Neural cell (in vitro differentiated cells): ENCODE data around the gene CLEC4M. TPM values are rescaled to one million over a fixed set of nuclear protein-coding genes. Genes with fewer than 3 reads are reported as not detected.
"Not testable (repeated sequence)": the region's sequence is repeated elsewhere in the genome, so short reads cannot be mapped to it uniquely, and the experiment has no call there.

Experiments used
- H2AFZ ChIP-seq: fragments of 200-600, 300-800 bp; sonication (generic), shearing (Covaris generic); 2 replicates; pipeline ENCODE4 v1.6.0; 2014; ENCODE audit warnings: low read depth, mild to moderate bottlenecking, antibody characterized with exemption, low read length, moderate library complexity
- H3F3A ChIP-seq: fragments of 200-600 bp; shearing (Covaris generic); 2 replicates; pipeline ENCODE4 v1.6.1; 2016; ENCODE audit warnings: mild to moderate bottlenecking, moderate library complexity, mixed read lengths, antibody characterized with exemption, low read length; ENCODE audit not compliant: insufficient read depth, poor library complexity, severe bottlenecking
- H3K27ac ChIP-seq: fragments of 200-600, 300-800 bp; sonication (generic), shearing (Covaris generic); 2 replicates; pipeline ENCODE4 v1.5.1; 2014; ENCODE audit warnings: mild to moderate bottlenecking, low read length, moderate library complexity
- H3K27me3 ChIP-seq: fragments of 300-800, 200-600 bp; sonication (generic), shearing (Covaris generic); 2 replicates; pipeline ENCODE4 v1.6.0; 2014; ENCODE audit warnings: mild to moderate bottlenecking, low read depth, low read length, moderate library complexity; ENCODE audit not compliant: insufficient read depth
- H3K36me3 ChIP-seq: fragments of 300-800, 200-600 bp; sonication (generic), shearing (Covaris generic); 2 replicates; pipeline ENCODE4 v1.5.1; 2014; ENCODE audit warnings: mild to moderate bottlenecking, antibody characterized with exemption, low read length, moderate library complexity; ENCODE audit not compliant: insufficient read depth
- H3K4me2 ChIP-seq: fragments of 300-800, 200-600 bp; sonication (generic), shearing (Covaris generic); 2 replicates; pipeline ENCODE4 v1.6.0; 2014; ENCODE audit warnings: mild to moderate bottlenecking, low read length
- H3K4me3 ChIP-seq: fragments of 300-800, 200-600 bp; sonication (generic), shearing (Covaris generic); 2 replicates; pipeline ENCODE4 v1.5.1; 2014; ENCODE audit warnings: mild to moderate bottlenecking, low read length, moderate library complexity
- H3K79me2 ChIP-seq: fragments of 200-600 bp; shearing (Covaris generic); replicated peaks from 2 replicates; pipeline ENCODE4 v1.6.0; 2014; ENCODE audit warnings: mild to moderate bottlenecking, low read length, moderate library complexity; ENCODE audit not compliant: insufficient read depth
- H3K9ac ChIP-seq: fragments of 300-800, 200-600 bp; sonication (generic), shearing (Covaris generic); 2 replicates; pipeline ENCODE4 v1.6.1; 2016; ENCODE audit warnings: mild to moderate bottlenecking, low read length, mixed read lengths
- H3K9me2 ChIP-seq: fragments of 200-600 bp; shearing (Covaris generic); 2 replicates; pipeline ENCODE4 v1.6.1; 2016; ENCODE audit warnings: mild to moderate bottlenecking, low read length, mixed read lengths; ENCODE audit not compliant: insufficient read depth
- H3K9me3 ChIP-seq: fragments of 200-600, 300-800 bp; sonication (generic), shearing (Covaris generic); 2 replicates; pipeline ENCODE4 v1.6.1; 2016; ENCODE audit warnings: mild to moderate bottlenecking, mixed run types, low read length, moderate library complexity, mixed read lengths
- H4K20me1 ChIP-seq: fragments of 200-600 bp; shearing (Covaris generic); 2 replicates; pipeline ENCODE4 v1.6.1; 2016; ENCODE audit warnings: mild to moderate bottlenecking, mixed run types; ENCODE audit not compliant: insufficient read depth
- EP300 ChIP-seq: fragments of 450-650 bp; conservative IDR thresholded peaks from 2 replicates; pipeline ENCODE4 v1.6.1; 2014; ENCODE audit warnings: antibody characterized with exemption, mild to moderate bottlenecking, moderate library complexity; ENCODE audit not compliant: poor library complexity, severe bottlenecking
- EZH2 ChIP-seq: fragments of 200-600, 300-800 bp; shearing (Covaris generic), sonication (generic); IDR thresholded peaks from 2 replicates; pipeline ENCODE4 v1.6.1; 2014; ENCODE audit warnings: antibody characterized with exemption, low read length, borderline replicate concordance, mild to moderate bottlenecking; ENCODE audit not compliant: insufficient read depth, poor library complexity, severe bottlenecking
- MXI1 ChIP-seq: fragments of 450-650 bp; conservative IDR thresholded peaks from 2 replicates; pipeline ENCODE4 v1.6.1; 2014; ENCODE audit warnings: antibody characterized with exemption, mild to moderate bottlenecking; ENCODE audit not compliant: poor library complexity, severe bottlenecking
- POLR2AphosphoS5 ChIP-seq: IDR thresholded peaks from 2 replicates; pipeline ENCODE4 v1.6.1; 2012
- RAD21 ChIP-seq: fragments of 450-650 bp; conservative IDR thresholded peaks from 2 replicates; pipeline ENCODE4 v1.6.1; 2014; ENCODE audit warnings: antibody characterized with exemption, mild to moderate bottlenecking, moderate library complexity
- SMC3 ChIP-seq: fragments of 450-650 bp; conservative IDR thresholded peaks from 2 replicates; pipeline ENCODE4 v1.6.1; 2014; ENCODE audit warnings: antibody characterized with exemption, mild to moderate bottlenecking, moderate library complexity; ENCODE audit not compliant: poor library complexity
- TAF1 ChIP-seq: IDR thresholded peaks from 2 replicates; pipeline ENCODE4 v1.6.1; 2012; ENCODE audit warnings: low read depth
- polyA plus RNA-seq: library from polyadenylated mRNA; depleted of rRNA; stranded (reverse); fragments of >200 nt; gene quantifications from 2 replicates; pipeline ENCODE4 v1.2.3, GENCODE V29; 2014
- TF ChIP-seq, protein P1 (sequence below): IDR thresholded peaks from 2 replicates; pipeline ENCODE4 v1.6.1; 2012; ENCODE audit warnings: borderline replicate concordance
- TF ChIP-seq, protein P2 (sequence below): fragments of 450-650 bp; IDR thresholded peaks from 2 replicates; pipeline ENCODE4 v1.5.1; 2014; ENCODE audit warnings: antibody characterized with exemption, mild to moderate bottlenecking, moderate library complexity; ENCODE audit not compliant: poor library complexity, severe bottlenecking

The CLEC4M gene
- polyA plus RNA-seq, 1 donor from 2014 or later: not detected

DNA sequence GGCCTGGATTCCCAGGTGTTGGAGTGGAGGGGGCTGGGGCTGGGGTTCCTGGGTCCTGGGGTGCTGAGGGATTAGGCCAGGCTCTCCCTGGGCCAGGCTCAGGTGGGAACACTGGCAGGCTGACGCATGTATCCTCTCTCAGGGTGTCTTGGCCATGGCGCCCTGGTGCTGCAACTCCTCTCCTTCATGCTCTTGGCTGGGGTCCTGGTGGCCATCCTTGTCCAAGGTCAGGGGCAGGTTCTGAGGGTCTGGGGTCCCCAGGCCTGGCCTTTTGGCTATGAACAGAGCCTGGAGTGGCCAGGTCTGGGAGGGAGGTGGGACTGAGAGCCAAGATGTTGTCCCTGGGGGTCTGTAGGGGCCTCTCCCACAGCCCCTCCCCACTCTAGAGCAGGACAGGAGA is 2.0 kb downstream of the CLEC4M start:
- H4K20me1 ChIP-seq, H3K4me3 ChIP-seq, H3F3A ChIP-seq, H2AFZ ChIP-seq, H3K27ac ChIP-seq, H3K4me2 ChIP-seq, H3K27me3 ChIP-seq, H3K9me2 ChIP-seq, H3K79me2 ChIP-seq, H3K36me3 ChIP-seq, H3K9me3 ChIP-seq, H3K9ac ChIP-seq: not testable (repeated sequence)

DNA sequence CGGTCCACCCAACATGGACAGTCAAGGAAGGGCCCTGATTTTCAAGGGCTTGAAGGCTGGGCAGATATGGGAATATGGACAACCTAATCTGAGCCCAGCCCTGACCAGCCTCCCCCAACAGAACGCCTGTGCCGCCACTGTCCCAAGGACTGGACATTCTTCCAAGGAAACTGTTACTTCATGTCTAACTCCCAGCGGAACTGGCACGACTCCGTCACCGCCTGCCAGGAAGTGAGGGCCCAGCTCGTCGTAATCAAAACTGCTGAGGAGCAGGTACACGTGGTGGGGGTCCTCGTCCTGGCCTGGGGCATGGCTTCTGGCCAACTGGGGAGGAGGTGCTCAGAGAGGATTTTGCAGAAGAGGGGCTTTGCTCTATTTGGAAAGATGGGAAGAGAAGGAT is 3.5 kb downstream of the CLEC4M start:
- H3K9me2 ChIP-seq: no peaks in the 10 kb centered on the region
- H4K20me1 ChIP-seq: no peaks in the 10 kb centered on the region
- no peak overlapping the region for H3K9ac ChIP-seq
- H3K27me3 ChIP-seq: no peaks in the 10 kb centered on the region
- H3F3A ChIP-seq: no peaks in the 10 kb centered on the region
- no peaks in the 10 kb centered on the region for H3K9me3 ChIP-seq
- TF ChIP-seq SMC3 (no peak), MXI1 (no peak), POLR2AphosphoS5 (no peak), RAD21 (no peak), TAF1 (no peak), EZH2 (no peak), EP300 (no peak)
- TF ChIP-seq, protein P1, sequence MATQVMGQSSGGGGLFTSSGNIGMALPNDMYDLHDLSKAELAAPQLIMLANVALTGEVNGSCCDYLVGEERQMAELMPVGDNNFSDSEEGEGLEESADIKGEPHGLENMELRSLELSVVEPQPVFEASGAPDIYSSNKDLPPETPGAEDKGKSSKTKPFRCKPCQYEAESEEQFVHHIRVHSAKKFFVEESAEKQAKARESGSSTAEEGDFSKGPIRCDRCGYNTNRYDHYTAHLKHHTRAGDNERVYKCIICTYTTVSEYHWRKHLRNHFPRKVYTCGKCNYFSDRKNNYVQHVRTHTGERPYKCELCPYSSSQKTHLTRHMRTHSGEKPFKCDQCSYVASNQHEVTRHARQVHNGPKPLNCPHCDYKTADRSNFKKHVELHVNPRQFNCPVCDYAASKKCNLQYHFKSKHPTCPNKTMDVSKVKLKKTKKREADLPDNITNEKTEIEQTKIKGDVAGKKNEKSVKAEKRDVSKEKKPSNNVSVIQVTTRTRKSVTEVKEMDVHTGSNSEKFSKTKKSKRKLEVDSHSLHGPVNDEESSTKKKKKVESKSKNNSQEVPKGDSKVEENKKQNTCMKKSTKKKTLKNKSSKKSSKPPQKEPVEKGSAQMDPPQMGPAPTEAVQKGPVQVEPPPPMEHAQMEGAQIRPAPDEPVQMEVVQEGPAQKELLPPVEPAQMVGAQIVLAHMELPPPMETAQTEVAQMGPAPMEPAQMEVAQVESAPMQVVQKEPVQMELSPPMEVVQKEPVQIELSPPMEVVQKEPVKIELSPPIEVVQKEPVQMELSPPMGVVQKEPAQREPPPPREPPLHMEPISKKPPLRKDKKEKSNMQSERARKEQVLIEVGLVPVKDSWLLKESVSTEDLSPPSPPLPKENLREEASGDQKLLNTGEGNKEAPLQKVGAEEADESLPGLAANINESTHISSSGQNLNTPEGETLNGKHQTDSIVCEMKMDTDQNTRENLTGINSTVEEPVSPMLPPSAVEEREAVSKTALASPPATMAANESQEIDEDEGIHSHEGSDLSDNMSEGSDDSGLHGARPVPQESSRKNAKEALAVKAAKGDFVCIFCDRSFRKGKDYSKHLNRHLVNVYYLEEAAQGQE: no peak
- TF ChIP-seq, protein P2, sequence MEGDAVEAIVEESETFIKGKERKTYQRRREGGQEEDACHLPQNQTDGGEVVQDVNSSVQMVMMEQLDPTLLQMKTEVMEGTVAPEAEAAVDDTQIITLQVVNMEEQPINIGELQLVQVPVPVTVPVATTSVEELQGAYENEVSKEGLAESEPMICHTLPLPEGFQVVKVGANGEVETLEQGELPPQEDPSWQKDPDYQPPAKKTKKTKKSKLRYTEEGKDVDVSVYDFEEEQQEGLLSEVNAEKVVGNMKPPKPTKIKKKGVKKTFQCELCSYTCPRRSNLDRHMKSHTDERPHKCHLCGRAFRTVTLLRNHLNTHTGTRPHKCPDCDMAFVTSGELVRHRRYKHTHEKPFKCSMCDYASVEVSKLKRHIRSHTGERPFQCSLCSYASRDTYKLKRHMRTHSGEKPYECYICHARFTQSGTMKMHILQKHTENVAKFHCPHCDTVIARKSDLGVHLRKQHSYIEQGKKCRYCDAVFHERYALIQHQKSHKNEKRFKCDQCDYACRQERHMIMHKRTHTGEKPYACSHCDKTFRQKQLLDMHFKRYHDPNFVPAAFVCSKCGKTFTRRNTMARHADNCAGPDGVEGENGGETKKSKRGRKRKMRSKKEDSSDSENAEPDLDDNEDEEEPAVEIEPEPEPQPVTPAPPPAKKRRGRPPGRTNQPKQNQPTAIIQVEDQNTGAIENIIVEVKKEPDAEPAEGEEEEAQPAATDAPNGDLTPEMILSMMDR: no peak
- H2AFZ ChIP-seq: no peak overlapping the region
- no peaks in the 10 kb centered on the region for H3K79me2 ChIP-seq
- no peak overlapping the region for H3K4me2 ChIP-seq
- no peak overlapping the region for H3K4me3 ChIP-seq
- no peak overlapping the region for H3K27ac ChIP-seq
- no peaks in the 10 kb centered on the region for H3K36me3 ChIP-seq

DNA sequence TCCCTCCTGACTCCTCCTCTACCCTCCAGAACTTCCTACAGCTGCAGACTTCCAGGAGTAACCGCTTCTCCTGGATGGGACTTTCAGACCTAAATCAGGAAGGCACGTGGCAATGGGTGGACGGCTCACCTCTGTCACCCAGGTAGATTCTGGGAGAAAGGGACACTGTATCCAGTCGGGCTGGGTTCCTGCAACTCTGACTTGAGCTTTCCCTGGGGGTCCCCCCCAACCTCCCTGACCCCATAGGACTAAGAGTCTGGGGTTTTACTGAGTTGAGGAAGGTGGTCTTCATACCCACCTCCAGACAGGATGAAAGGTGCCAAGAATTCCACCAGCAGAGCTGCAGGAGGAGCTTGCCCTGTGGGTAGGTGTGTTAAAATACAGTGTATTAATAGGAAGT is 4.4 kb downstream of the CLEC4M start:
- H3K4me3 ChIP-seq: no peak overlapping the region

More for the DNA sequence above, 4.4 kb downstream of the CLEC4M start:
- TF ChIP-seq SMC3: no peak
- no peak for TF ChIP-seq MXI1
- TF ChIP-seq EP300: no peak
- TF ChIP-seq, protein P2: no peak
- no peak for TF ChIP-seq TAF1
- TF ChIP-seq EZH2: no peak
- TF ChIP-seq, protein P1: no peak
- TF ChIP-seq POLR2AphosphoS5: no peak
- TF ChIP-seq RAD21: no peak
- H4K20me1 ChIP-seq: no peaks in the 10 kb centered on the region
- H3F3A ChIP-seq: no peaks in the 10 kb centered on the region
- no peaks in the 10 kb centered on the region for H3K9me2 ChIP-seq
- no peaks in the 10 kb centered on the region for H3K9me3 ChIP-seq
- H2AFZ ChIP-seq: no peak overlapping the region
- no peak overlapping the region for H3K27ac ChIP-seq
- no peaks in the 10 kb centered on the region for H3K27me3 ChIP-seq
- H3K36me3 ChIP-seq: no peaks in the 10 kb centered on the region
- H3K79me2 ChIP-seq: no peaks in the 10 kb centered on the region
- H3K9ac ChIP-seq: no peak overlapping the region
- no peak overlapping the region for H3K4me2 ChIP-seq
